NCI-H2196 (cell line): ENCODE data around the gene DHX8.

ENCODE experiments used
- DNase-seq: peaks from one replicate; lab custom pipeline; 2025; ENCODE audit not compliant: unreplicated experiment; lab: John Stamatoyannopoulos, UW

DHX8 gene

DNA sequence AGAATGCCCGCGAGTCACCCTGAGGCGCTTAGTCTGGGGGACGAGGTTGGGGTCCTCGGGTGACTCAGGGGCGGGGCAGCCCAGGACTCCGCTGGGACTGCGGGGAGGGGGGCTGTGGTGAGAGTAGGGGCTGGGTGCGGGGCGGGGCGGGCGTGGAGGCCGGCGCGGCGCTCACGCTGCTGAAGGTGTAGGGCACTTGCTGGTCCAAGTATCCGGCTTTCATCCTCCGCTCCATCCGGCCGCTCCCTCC is 61.5 kb downstream of the DHX8 start:
- DNase-seq = no peak

- DNase-seq = peak; percentile 95
Measured at GRCh38 chr17:43546319-43547188, 62.8 kb downstream of the DHX8 start, which contains the start of gene ETV4. ETV4 (minus strand) TSS chr17:43546340; CDS start chr17:43545617, 723 bp downstream.

- no peak for DNase-seq
Measured at GRCh38 chr17:43547189-43547550, 63.4 kb downstream of the DHX8 start.

GRCh38 chr17:43547659-43548256 is 64.0 kb downstream of the DHX8 start:
- peak; percentile 36 for DNase-seq

GRCh38 chr17:43548689-43549379 is 65.1 kb downstream of the DHX8 start:
- DNase-seq = no peak

- no peak for DNase-seq
Measured at GRCh38 chr17:43549496-43549895, 65.7 kb downstream of the DHX8 start.

GRCh38 chr17:43550754-43551153 is 67.0 kb downstream of the DHX8 start:
- DNase-seq = no peak

GRCh38 chr17:43552229-43552837 is 68.6 kb downstream of the DHX8 start:
- no peak for DNase-seq

GRCh38 chr17:43553573-43553972 is 69.8 kb downstream of the DHX8 start:
- DNase-seq = no peak

- DNase-seq = no peak
Measured at GRCh38 chr17:43554857-43555256, 71.1 kb downstream of the DHX8 start.

GRCh38 chr17:43556292-43556691 is 72.5 kb downstream of the DHX8 start:
- no peak for DNase-seq

- DNase-seq = no peak
Measured at GRCh38 chr17:43558805-43559160, 75.0 kb downstream of the DHX8 start.

DNA sequence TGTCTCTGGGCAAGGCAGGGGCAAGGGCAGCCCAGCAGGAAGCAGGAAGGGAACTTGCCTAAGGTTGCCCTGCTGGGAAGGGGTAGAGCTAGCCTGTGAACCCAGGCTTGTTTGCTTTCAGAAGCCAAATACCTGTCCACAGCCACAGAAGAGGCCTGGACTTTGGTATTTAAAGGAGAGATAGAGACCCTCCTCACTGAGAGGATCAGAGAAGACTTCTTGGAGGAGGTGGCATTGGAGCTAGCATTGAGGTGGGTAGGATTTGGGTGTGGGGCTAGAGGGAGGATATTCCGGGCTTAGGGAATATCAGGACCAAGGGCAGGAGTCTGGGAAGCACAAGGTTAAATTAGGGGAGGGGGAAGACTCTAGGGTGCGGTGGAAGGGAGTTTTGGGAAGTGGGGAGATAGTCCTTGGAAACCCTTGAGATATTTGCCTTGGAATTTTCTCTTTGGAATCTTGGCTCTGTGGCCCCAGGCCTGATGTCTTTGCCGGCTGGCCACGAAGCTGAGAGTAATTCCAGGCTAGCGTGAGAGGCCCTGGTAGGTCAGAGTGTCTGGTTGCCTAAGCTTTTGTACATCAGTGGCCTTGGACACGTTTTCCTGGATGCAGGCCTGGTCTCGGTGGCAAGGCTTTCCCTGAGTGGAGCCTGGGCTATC is 75.5 kb downstream of the DHX8 start:
- DNase-seq = no peak

DNA sequence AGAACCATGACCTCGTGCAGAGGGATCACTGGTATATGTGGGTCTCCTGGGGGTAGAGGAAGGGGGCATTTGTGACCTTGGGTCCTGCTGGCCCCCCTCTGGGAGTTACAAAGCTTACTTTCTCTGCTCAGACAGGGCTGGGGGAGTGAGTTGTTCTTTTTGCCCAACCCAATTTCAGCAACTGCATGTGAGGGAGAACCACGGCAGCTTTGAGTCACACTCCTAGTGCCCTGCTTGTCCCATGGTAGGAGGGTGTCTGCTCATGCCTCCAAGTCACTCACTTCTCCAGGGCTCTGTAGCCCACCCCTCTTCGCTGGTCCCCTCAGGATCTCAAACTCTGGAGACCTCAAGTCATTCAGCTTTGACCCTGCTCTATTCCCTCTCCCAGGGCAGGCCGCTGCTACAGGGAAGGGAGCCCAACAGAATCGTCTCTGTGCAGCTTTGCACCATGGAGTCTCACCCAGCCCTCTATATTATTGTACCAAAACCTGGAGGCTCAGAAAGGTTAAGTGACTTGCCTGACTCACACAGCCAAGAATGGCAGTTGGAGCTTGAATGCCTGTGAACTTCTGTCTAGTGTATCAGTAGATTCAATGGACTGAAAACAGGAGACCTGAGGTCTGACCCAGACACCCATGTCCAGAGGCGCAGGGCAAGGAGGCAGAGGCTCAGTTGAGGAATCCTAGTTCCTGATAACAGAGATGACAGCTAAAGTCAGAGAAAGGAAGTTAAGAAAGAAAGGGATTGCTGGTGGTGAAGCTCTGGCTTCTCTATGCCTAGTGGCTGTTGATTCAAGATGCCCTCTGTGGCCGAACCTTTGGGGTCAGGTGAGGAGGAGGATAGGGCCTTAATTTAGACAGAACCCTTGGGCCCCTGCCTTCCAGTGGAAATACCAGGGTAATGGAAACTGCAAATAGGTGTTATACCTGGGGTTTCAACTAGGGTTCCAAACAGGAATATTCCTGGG is 77.0 kb downstream of the DHX8 start:
- DNase-seq = no peak

GRCh38 chr17:43562679-43563599 is 79.2 kb downstream of the DHX8 start:
- no peak for DNase-seq

DNA sequence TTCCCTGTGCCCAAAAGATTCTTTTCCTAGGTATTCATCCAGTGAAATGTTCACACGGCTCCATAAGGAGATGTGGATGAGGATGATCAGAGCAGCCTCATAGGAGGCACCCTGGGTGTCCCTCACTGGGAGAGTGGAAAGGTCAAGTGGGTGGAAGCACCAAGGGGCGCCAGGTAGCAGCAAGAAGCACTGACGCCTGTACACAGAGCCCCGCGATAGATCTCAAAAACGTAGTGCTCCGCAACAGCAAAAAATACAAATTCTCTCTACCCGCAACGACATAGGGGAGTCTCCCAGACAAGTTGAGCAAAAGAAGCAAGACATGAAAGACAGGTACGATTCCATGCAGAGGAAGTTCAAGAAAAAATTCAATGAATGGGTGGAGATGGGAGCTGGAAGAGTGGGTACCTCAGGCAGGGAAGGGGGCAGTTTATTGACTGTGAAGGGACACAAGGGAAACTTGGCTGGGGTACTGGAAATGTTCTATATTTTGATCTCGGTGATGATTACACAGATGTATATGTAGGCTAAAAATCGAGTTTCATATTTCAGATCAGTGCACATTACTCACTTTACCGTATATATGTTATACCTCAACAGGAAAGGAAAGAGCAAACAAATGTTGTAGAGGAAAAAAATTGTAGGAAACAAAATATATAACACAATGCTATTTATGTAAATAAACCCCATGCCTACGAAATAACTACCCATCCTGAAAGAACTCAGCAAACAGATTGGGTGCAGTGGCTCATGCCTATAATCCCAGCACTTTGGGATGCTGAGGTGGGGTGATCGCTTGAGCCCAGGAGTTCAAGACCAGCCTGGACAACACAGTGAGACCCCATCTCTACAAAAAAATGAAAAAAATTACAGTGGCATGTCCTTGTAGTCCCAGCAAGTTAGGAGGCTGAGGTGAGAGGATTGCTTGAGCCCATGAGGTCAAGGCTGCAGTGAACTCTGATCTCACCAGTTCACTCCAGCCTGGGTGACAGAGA is 80.1 kb downstream of the DHX8 start:
- no peak for DNase-seq

GRCh38 chr17:43568506-43569082 is 84.8 kb downstream of the DHX8 start:
- no peak for DNase-seq

DNA sequence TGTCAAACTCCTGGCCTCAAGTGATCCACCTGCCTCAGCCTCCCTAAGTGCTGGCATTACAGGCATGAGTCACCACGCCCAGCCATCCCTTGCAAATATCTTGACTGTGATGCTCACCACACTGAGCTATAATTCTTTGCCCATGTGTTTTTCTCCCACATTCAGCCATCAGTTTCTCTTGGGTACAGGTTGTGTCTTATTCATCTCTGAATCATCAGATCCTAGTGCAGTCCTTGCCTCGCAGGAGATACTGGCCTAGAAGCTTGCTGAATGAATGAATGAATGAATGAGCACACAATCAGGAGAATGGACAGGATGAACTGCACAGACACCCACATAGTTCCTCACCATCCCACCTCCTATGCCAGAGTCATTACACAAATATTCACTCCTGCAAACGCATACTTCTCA is 86.7 kb downstream of the DHX8 start:
- DNase-seq = no peak
